Vagina (tissue), 2 donors: Measurements from ENCODE around the gene PRUNE2.

Source experiments
- CTCF ChIP-seq, 3 experiments: fragments of 450-650 bp in 2 of 3; fragments of 200-600 bp in 1 of 3; sonication (generic) in 1 of 3; IDR thresholded peaks; one replicate each; pipeline ENCODE4 v1.5.1; 2017 to 2019; ENCODE audit warnings: antibody characterized with exemption in 3 of 3, mild to moderate bottlenecking in 2 of 3, moderate library complexity in 2 of 3
- POLR2A ChIP-seq, 2 donors: fragments of 450-650 bp; IDR thresholded peaks; one replicate each; pipeline ENCODE4 v1.6.1; 2017; ENCODE audit warnings: antibody characterized with exemption in 2 of 2, mild to moderate bottlenecking in 2 of 2, moderate library complexity in 2 of 2
- POLR2AphosphoS5 ChIP-seq, 2 donors: sonication (generic); formaldehyde crosslinking; IDR thresholded peaks; one replicate each; pipeline ENCODE4 v1.9.0; 2017; ENCODE audit warnings: antibody characterized with exemption in 2 of 2, mild to moderate bottlenecking in 2 of 2, low read depth in 1 of 2; ENCODE audit not compliant: insufficient read depth in 1 of 2

DNA sequence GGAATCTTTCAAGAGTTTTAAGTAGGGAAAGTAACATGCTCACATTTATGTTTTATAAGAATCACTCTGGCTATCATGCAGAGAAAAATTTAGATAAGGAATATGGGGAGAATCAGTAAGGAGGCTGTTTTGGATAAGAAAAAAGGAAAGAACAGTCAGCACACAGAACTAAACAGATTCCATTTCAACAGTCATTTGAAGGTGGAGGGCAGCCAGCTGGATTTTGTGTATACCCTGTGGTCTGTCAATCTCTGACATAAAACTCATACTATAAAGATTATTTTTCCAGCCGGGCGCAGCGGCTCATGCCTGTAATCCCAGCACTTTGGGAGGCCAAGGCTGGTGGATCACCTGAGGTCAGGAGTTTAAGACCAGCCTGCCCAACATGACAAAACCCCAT, 77.5 kb downstream of the PRUNE2 start:
- TF ChIP-seq CTCF (IDR thresholded peaks at IDR 0.05) (no peak), POLR2AphosphoS5 (IDR thresholded peaks at IDR 0.05; ENCODE audit: insufficient read depth in 1 of 2, low read depth in 1 of 2) (no peak), POLR2A (IDR thresholded peaks at IDR 0.05) (no peak)
